ENCODE results near the gene DAPL1. TPM values are rescaled to one million over a fixed set of nuclear protein-coding genes. Genes with fewer than 3 reads are reported as not detected.

The DAPL1 gene
- total RNA-seq, 1 experiment from 2014 or later = not detected

- POLR2A ChIA-PET = no interaction called here
- peaks cover 5% of the 10 kb centered on the region for H3K9me3 Mint-ChIP-seq
- no peaks in the 10 kb centered on the region; the same call in 1 of the 2 replicates for H3K27me3 Mint-ChIP-seq (ENCODE audit: low read depth)
- DNase-seq (ENCODE audit: low spot score) (peak; percentile 66), ATAC-seq (peak; percentile 75)
- H3K4me1 Mint-ChIP-seq = peaks cover 8% of the 10 kb centered on the region
- CTCF ChIA-PET = interaction anchor here (1.0 to 4.7 kb wide), 9 partner anchors 11 to 731 kb away, joined by 3 to 92 read pairs (median 16); no protein-coding TSS in a partner anchor
- no peak overlapping the region for H3K27ac Mint-ChIP-seq
- H3K36me3 Mint-ChIP-seq = peaks cover 4% of the 10 kb centered on the region; the same call in 1 of the 2 replicates
- TF ChIP-seq CTCF (IDR thresholded peaks at IDR 0.05) = peak; percentile 68
- TF ChIP-seq ZNF423 (CRISPR knock-in tag; IDR thresholded peaks at IDR 0.05) = no peak
- H3K4me3 Mint-ChIP-seq = no peak overlapping the region
Measured at GRCh38 chr2:158755310-158756087, 39.6 kb upstream of the DAPL1 start.

DNA sequence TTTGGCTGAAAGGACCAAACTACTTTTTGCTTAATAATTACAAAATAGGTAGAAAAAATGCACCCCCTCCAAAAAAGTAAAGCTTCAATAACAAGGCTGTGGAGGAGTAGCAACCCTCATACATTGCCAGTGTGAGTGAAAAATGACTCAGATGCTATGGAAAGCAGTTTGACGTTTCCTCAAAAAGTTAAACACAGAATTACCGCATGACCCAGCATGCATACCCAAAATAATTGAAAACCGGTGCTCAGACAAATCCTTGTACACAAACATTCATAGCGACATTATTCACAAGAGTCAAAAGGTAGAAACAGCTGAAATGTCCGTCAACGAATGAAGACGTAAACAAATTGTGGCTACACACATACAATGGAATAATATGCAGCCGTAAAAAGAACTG, 38.8 kb upstream of the DAPL1 start:
- Mint-ChIP-seq H3K4me1 (peaks cover 10% of the 10 kb centered on the region), H3K27ac (no peak overlapping the region), H3K4me3 (no peak overlapping the region), H3K9me3 (peaks cover 5% of the 10 kb centered on the region), H3K27me3 (ENCODE audit: low read depth) (no peaks in the 10 kb centered on the region; the same call in 1 of the 2 replicates), H3K36me3 (peaks cover 4% of the 10 kb centered on the region; the same call in 1 of the 2 replicates)
- ChIA-PET CTCF (interaction anchor here (4.7 kb wide), 1 partner anchor 12 kb away, joined by 92 read pairs; no protein-coding TSS in a partner anchor), POLR2A (no interaction called here)
- DNase-seq (ENCODE audit: low spot score) (no peak), ATAC-seq (no peak)
- TF ChIP-seq ATF1 (CRISPR knock-in tag; IDR thresholded peaks at IDR 0.05) (no peak), OVOL2 (CRISPR knock-in tag; IDR thresholded peaks at IDR 0.05; ENCODE audit: borderline replicate concordance) (no peak), JUN (CRISPR knock-in tag; IDR thresholded peaks at IDR 0.05) (no peak), USF2 (CRISPR knock-in tag; IDR thresholded peaks at IDR 0.05) (no peak), TEAD4 (CRISPR knock-in tag; IDR thresholded peaks at IDR 0.05) (no peak), ESRRA (CRISPR knock-in tag; IDR thresholded peaks at IDR 0.05; ENCODE audit: borderline replicate concordance) (no peak), GTF2I (CRISPR knock-in tag; conservative IDR thresholded peaks at IDR 0.05) (no peak), FOXP1 (CRISPR knock-in tag; IDR thresholded peaks at IDR 0.05; ENCODE audit: borderline replicate concordance) (no peak), NR2C2 (CRISPR knock-in tag; IDR thresholded peaks at IDR 0.05) (no peak), ELF4 (CRISPR knock-in tag; IDR thresholded peaks at IDR 0.05; ENCODE audit: low read depth) (no peak), GRHL2 (CRISPR knock-in tag; IDR thresholded peaks at IDR 0.05; ENCODE audit: insufficient replicate concordance, severe bottlenecking) (no peak)
- TF ChIP-seq, protein P1, sequence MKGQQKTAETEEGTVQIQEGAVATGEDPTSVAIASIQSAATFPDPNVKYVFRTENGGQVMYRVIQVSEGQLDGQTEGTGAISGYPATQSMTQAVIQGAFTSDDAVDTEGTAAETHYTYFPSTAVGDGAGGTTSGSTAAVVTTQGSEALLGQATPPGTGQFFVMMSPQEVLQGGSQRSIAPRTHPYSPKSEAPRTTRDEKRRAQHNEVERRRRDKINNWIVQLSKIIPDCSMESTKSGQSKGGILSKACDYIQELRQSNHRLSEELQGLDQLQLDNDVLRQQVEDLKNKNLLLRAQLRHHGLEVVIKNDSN (CRISPR knock-in tag; IDR thresholded peaks at IDR 0.05) = no peak
- TF ChIP-seq, protein P2, sequence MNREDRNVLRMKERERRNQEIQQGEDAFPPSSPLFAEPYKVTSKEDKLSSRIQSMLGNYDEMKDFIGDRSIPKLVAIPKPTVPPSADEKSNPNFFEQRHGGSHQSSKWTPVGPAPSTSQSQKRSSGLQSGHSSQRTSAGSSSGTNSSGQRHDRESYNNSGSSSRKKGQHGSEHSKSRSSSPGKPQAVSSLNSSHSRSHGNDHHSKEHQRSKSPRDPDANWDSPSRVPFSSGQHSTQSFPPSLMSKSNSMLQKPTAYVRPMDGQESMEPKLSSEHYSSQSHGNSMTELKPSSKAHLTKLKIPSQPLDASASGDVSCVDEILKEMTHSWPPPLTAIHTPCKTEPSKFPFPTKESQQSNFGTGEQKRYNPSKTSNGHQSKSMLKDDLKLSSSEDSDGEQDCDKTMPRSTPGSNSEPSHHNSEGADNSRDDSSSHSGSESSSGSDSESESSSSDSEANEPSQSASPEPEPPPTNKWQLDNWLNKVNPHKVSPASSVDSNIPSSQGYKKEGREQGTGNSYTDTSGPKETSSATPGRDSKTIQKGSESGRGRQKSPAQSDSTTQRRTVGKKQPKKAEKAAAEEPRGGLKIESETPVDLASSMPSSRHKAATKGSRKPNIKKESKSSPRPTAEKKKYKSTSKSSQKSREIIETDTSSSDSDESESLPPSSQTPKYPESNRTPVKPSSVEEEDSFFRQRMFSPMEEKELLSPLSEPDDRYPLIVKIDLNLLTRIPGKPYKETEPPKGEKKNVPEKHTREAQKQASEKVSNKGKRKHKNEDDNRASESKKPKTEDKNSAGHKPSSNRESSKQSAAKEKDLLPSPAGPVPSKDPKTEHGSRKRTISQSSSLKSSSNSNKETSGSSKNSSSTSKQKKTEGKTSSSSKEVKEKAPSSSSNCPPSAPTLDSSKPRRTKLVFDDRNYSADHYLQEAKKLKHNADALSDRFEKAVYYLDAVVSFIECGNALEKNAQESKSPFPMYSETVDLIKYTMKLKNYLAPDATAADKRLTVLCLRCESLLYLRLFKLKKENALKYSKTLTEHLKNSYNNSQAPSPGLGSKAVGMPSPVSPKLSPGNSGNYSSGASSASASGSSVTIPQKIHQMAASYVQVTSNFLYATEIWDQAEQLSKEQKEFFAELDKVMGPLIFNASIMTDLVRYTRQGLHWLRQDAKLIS (CRISPR knock-in tag; IDR thresholded peaks at IDR 0.05; ENCODE audit: borderline replicate concordance) = no peak
- TF ChIP-seq, protein P3, sequence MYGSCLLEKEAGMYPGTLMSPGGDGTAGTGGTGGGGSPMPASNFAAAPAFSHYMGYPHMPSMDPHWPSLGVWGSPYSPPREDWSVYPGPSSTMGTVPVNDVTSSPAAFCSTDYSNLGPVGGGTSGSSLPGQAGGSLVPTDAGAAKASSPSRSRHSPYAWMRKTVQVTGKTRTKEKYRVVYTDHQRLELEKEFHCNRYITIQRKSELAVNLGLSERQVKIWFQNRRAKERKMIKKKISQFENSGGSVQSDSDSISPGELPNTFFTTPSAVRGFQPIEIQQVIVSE (CRISPR knock-in tag; IDR thresholded peaks at IDR 0.05; ENCODE audit: borderline replicate concordance) = no peak
- TF ChIP-seq, protein P4, sequence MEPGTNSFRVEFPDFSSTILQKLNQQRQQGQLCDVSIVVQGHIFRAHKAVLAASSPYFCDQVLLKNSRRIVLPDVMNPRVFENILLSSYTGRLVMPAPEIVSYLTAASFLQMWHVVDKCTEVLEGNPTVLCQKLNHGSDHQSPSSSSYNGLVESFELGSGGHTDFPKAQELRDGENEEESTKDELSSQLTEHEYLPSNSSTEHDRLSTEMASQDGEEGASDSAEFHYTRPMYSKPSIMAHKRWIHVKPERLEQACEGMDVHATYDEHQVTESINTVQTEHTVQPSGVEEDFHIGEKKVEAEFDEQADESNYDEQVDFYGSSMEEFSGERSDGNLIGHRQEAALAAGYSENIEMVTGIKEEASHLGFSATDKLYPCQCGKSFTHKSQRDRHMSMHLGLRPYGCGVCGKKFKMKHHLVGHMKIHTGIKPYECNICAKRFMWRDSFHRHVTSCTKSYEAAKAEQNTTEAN (CRISPR knock-in tag; IDR thresholded peaks at IDR 0.05) = no peak
- TF ChIP-seq, protein P5, sequence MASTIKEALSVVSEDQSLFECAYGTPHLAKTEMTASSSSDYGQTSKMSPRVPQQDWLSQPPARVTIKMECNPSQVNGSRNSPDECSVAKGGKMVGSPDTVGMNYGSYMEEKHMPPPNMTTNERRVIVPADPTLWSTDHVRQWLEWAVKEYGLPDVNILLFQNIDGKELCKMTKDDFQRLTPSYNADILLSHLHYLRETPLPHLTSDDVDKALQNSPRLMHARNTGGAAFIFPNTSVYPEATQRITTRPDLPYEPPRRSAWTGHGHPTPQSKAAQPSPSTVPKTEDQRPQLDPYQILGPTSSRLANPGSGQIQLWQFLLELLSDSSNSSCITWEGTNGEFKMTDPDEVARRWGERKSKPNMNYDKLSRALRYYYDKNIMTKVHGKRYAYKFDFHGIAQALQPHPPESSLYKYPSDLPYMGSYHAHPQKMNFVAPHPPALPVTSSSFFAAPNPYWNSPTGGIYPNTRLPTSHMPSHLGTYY (CRISPR knock-in tag; IDR thresholded peaks at IDR 0.05) = no peak
- TF ChIP-seq, protein P6, sequence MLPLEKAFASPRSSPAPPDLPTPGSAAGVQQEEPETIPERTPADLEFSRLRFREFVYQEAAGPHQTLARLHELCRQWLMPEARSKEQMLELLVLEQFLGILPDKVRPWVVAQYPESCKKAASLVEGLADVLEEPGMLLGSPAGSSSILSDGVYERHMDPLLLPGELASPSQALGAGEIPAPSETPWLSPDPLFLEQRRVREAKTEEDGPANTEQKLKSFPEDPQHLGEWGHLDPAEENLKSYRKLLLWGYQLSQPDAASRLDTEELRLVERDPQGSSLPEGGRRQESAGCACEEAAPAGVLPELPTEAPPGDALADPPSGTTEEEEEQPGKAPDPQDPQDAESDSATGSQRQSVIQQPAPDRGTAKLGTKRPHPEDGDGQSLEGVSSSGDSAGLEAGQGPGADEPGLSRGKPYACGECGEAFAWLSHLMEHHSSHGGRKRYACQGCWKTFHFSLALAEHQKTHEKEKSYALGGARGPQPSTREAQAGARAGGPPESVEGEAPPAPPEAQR (CRISPR knock-in tag; IDR thresholded peaks at IDR 0.05) = no peak
